Effector memory CD8-positive, alpha-beta T cell (primary cell): ENCODE measurements around the gene ZC3H8.
A peak's percentile ranks its signal among the peaks of the same experiment; 100 is the strongest.

Experiments
- ATAC-seq: fragments of 150-1000 bp; cut with Tn5 transposase; replicated peaks from 2 replicates; pipeline ENCODE4 v1.10.0; 2021; ENCODE audit warnings: mild to moderate bottlenecking, moderate library complexity
- DNase-seq, 3 experiments: peaks; one replicate each; pipeline ENCODE4 v3.0.0; 2021
- H3K27ac Mint-ChIP-seq, 2 donors: one replicate each; pipeline ENCODE4 v1.8.0; 2022; ENCODE audit warnings: mild to moderate bottlenecking in 2 of 2, mixed read lengths in 2 of 2, moderate library complexity in 2 of 2
- H3K27me3 Mint-ChIP-seq, 2 donors: one replicate each; pipeline ENCODE4 v1.8.0; 2022; ENCODE audit warnings: mixed read lengths in 2 of 2
- H3K36me3 Mint-ChIP-seq: one replicate; pipeline ENCODE4 v1.8.0; 2022; ENCODE audit warnings: mild to moderate bottlenecking, moderate library complexity, mixed read lengths; ENCODE audit not compliant: insufficient read depth
- H3K4me1 Mint-ChIP-seq, 2 donors: one replicate each; pipeline ENCODE4 v1.8.0; 2022; ENCODE audit warnings: low read depth in 2 of 2, mixed read lengths in 2 of 2
- H3K4me3 Mint-ChIP-seq, 2 donors: one replicate each; pipeline ENCODE4 v1.8.0; 2022; ENCODE audit warnings: mild to moderate bottlenecking in 2 of 2, mixed read lengths in 2 of 2, moderate library complexity in 2 of 2
- H3K9me3 Mint-ChIP-seq, 2 donors: one replicate each; pipeline ENCODE4 v1.8.0; 2022; ENCODE audit warnings: mixed read lengths in 2 of 2

Gene ZC3H8

GRCh38 chr2:112276954-112277353 lies 22.1 kb upstream of the ZC3H8 start:
- no peak for DNase-seq
- Mint-ChIP-seq H3K4me1 (peaks cover 11 to 17% of the 10 kb centered on the region in 2 donors), H3K9me3 (no peaks in the 10 kb centered on the region), H3K27ac (peak overlapping the region; percentile 99), H3K27me3 (no peaks in the 10 kb centered on the region), H3K36me3 (peaks cover 12% of the 10 kb centered on the region), H3K4me3 (peak overlapping the region; percentile 90 to 91)
- no peak for ATAC-seq

GRCh38 chr2:112275887-112276773 lies 21.3 kb upstream of the ZC3H8 start:
- Mint-ChIP-seq H3K4me1 (peaks cover 5 to 13% of the 10 kb centered on the region in 2 donors), H3K27me3 (no peaks in the 10 kb centered on the region), H3K4me3 (peak overlapping the region; percentile 90 to 91), H3K9me3 (no peaks in the 10 kb centered on the region), H3K36me3 (peaks cover 12% of the 10 kb centered on the region), H3K27ac (peak overlapping the region; percentile 99)
- DNase-seq (peak; percentile 73 to 77 (median 74)), ATAC-seq (peak; percentile 65)

DNA sequence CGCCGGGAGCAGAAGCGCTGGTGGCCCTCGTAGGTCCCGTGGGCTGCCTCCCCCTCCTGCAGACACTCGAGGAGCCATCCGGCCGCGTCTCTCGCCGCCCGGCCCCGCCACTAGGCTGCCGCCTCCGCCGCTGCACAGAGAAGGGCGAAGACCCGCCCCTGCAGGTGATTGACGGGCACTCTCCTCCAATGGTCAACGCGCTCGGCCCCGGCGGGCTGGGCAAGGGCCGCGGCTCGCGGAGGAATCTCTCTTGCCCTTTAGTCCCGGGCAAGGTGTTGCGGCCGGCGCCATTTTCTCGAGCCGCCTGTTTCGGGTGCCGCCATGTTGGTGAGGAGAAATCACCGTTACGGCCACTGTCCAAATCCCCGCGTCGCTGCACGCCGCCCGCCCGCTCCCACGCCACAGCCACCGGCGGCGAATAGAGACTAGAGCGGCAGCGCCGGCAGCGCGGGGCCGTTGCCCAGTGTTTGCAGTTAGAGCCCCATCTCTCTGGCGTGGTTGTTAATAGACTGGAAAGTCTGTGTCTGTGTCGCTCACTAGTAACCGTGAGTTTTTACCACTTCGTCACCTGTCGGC lies 20.6 kb upstream of the ZC3H8 start, which contains the start of gene ZC3H6:
Gene ZC3H6, plus strand, starts transcription at position 287 of the 576 bp plus-strand sequence. CDS start 398 bp downstream, outside the sequence.
- ATAC-seq = peak; percentile 90
- Mint-ChIP-seq H3K27me3 (no peaks in the 10 kb centered on the region), H3K27ac (peak within 1 kb of the TSS; percentile 99), H3K4me3 (peak within 1 kb of the TSS; percentile 90 to 91), H3K36me3 (peaks cover 12% of the 10 kb centered on the region), H3K4me1 (peaks cover 0 to 6% of the 10 kb centered on the region in 2 donors), H3K9me3 (no peaks in the 10 kb centered on the region)
- DNase-seq = peak; percentile 100

DNA sequence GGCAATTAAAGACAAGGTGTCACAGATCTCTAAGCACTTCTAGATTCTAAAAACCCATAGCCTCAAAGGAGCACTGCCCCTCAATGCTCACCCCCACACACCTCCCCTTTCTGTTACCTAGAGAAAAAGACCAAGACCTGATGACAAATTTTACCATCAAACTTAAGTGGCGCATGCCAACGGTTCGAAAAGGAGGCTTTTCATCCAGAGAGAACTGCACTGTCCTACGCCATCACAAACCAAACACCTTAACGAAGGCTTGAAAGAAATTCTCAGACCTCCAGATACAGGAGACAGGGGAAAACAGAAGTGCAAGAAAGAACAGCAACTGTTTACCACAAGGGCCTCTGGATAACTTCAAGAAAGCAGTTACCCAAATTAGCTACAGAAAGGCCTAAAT lies 18.5 kb upstream of the ZC3H8 start:
- Mint-ChIP-seq H3K27ac (no peak overlapping the region), H3K36me3 (peaks cover 12% of the 10 kb centered on the region), H3K9me3 (peaks cover 0 to 3% of the 10 kb centered on the region in 2 donors), H3K4me1 (peaks cover 0 to 6% of the 10 kb centered on the region in 2 donors), H3K27me3 (no peaks in the 10 kb centered on the region), H3K4me3 (no peak overlapping the region)
- no peak for DNase-seq
- ATAC-seq = no peak

DNA sequence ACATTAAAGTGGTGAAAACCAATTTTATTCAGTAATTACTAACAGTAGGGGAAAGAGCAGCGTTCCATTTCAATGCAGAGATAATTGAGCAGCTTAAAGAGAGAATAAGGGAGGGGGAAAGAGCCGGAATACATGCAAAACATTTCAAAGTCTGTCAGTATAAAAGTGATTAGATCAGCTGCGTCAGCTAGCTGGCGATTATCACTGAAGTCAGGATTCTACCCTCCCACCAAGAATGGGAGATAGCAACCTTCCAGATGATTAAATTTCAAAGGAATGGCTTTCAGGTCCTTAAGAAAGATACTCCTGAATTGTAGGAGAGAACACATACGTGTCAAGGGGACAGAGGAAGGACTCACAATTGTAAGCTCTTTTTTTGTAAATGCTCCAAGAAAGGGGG lies 17.8 kb upstream of the ZC3H8 start:
- Mint-ChIP-seq H3K36me3 (peaks cover 12% of the 10 kb centered on the region), H3K4me1 (peaks cover 0 to 6% of the 10 kb centered on the region in 2 donors), H3K27ac (no peak overlapping the region), H3K27me3 (no peaks in the 10 kb centered on the region), H3K9me3 (peaks cover 0 to 3% of the 10 kb centered on the region in 2 donors), H3K4me3 (no peak overlapping the region)
- no peak for DNase-seq
- ATAC-seq = no peak

- Mint-ChIP-seq H3K9me3 (peaks cover 0 to 3% of the 10 kb centered on the region in 2 donors), H3K36me3 (no peaks in the 10 kb centered on the region), H3K27me3 (no peaks in the 10 kb centered on the region), H3K4me1 (no peaks in the 10 kb centered on the region), H3K27ac (no peak overlapping the region), H3K4me3 (no peak overlapping the region)
- ATAC-seq (no peak), DNase-seq (no peak)
These were observed 13.7 kb upstream of the ZC3H8 start for GRCh38 chr2:112268547-112268946.

DNA sequence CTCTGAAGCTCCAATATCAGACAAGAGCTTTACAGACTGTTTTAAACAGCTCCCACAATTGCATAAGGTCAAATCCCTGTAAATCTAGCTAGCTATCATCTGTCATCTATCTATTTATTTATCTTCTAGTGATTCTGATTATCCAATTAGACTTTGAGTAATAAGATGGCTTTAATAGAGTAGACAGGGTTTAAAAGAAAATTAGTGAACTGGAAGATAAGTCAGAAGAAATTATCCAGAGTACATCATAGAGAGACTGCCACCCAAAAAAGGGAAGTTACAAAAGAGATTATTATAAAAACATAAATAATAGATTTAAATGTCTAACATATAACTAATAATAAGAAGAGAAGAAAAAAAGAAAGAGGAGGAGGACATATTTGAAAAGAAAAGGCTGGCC lies 8.0 kb upstream of the ZC3H8 start:
- H3K27ac Mint-ChIP-seq = no peak overlapping the region
- DNase-seq (no peak), ATAC-seq (no peak)
- H3K27me3 Mint-ChIP-seq = peaks cover 8 to 19% of the 10 kb centered on the region in 2 donors
- no peak overlapping the region for H3K4me3 Mint-ChIP-seq
- peaks cover 0 to 7% of the 10 kb centered on the region in 2 donors for H3K9me3 Mint-ChIP-seq
- H3K4me1 Mint-ChIP-seq = peaks cover 5 to 7% of the 10 kb centered on the region in 2 donors
- H3K36me3 Mint-ChIP-seq = peaks cover 4% of the 10 kb centered on the region

DNA sequence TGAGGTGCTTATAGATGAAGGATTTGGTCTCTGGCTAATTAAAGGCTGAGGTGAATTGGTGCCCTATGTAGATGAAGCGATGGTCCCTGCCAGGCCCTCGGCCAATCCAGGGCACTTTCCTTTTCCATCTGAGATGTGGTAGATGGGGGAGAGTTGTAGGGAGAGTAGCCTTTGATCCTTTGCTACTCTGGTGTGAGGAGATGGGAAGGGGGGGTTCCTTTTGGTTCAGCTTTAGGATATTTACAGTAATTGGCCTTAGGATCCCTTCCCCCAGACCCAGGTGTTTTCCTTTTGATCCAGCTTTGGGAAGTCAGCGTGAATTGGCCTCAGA lies 5.4 kb upstream of the ZC3H8 start:
- Mint-ChIP-seq H3K27me3 (peaks cover 8 to 19% of the 10 kb centered on the region in 2 donors), H3K4me3 (no peak overlapping the region), H3K27ac (no peak overlapping the region), H3K4me1 (peaks cover 5 to 7% of the 10 kb centered on the region in 2 donors), H3K36me3 (peaks cover 6% of the 10 kb centered on the region), H3K9me3 (peaks cover 0 to 7% of the 10 kb centered on the region in 2 donors)
- ATAC-seq (no peak), DNase-seq (no peak)

DNA sequence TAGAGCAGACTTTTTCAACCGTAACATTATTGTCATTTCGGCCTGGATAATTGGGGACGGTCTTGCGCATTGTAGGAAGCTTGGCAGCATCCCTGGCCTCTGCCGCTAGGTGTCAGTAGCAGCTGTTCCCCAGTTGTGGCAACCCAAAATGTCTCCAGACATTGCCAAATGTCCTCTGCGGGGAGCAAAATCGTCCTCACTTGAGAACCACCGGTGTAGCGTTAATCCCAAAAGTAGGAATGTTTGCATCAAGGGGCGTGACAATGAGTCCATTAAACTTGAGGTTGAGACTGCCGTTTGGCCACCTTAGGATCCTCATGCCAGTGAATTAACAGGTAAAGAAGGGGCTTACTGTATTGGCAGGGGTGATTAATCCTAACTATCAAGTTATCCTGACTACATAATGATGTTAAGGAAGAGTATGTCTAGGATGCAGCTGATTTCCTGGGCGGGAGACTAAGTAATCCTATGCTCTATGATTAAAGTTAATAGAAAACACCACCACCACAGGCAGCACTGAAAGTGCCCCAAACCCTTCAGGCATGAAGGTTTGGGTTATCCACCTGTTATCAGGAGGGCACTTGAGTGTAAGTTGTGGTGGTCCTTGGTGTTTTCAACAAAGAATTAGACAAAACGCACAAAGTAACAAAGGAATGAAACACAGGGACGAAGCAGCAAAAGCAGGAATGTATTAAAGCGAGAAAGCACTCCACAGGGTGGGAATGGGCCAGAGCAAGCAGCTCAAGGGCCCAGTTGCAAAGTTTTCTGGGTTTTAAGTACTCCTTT lies 4.9 kb upstream of the ZC3H8 start:
- Mint-ChIP-seq H3K4me3 (peak overlapping the region; percentile 52 to 74), H3K36me3 (peaks cover 10% of the 10 kb centered on the region), H3K27me3 (peaks cover 8 to 19% of the 10 kb centered on the region in 2 donors), H3K27ac (peak overlapping the region; percentile 2 to 84), H3K9me3 (peaks cover 0 to 7% of the 10 kb centered on the region in 2 donors), H3K4me1 (peaks cover 5 to 7% of the 10 kb centered on the region in 2 donors)
- ATAC-seq (peak; percentile 47), DNase-seq (peak; percentile 81 to 85 (median 83))

GRCh38 chr2:112257575-112257974 lies 2.7 kb upstream of the ZC3H8 start:
- Mint-ChIP-seq H3K36me3 (peaks cover 12% of the 10 kb centered on the region), H3K9me3 (peaks cover 0 to under 1% of the 10 kb centered on the region in 2 donors), H3K4me1 (peaks cover 9 to 18% of the 10 kb centered on the region in 2 donors), H3K27me3 (peaks cover under 1 to 9% of the 10 kb centered on the region in 2 donors), H3K27ac (no peak overlapping the region), H3K4me3 (no peak overlapping the region)
- no peak for DNase-seq
- no peak for ATAC-seq

DNA sequence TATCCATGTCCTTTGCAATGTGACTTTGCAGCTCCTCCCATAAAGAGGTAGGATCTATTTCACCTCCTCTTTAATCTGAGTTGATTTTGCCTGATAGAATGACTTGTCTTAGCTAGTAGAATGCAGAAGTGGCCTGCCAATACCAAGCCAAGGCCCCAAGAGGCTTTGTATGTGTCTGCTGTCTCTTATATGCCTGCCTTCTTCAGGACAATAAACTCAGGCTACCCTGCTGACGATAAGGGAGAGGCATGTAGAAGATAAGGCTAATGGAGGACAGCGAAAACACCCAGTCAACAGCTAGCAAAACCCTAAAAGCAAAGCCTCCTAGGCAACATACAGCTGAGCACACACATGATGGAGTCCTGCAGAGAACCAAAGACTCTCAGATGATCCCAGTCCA lies 1.8 kb upstream of the ZC3H8 start:
- DNase-seq = no peak
- H3K4me3 Mint-ChIP-seq = no peak overlapping the region
- no peak overlapping the region for H3K27ac Mint-ChIP-seq
- peaks cover 9 to 18% of the 10 kb centered on the region in 2 donors for H3K4me1 Mint-ChIP-seq
- H3K27me3 Mint-ChIP-seq = peaks cover 0 to 6% of the 10 kb centered on the region in 2 donors
- ATAC-seq = no peak
- H3K9me3 Mint-ChIP-seq = no peaks in the 10 kb centered on the region
- H3K36me3 Mint-ChIP-seq = peaks cover 9% of the 10 kb centered on the region

GRCh38 chr2:112255875-112256274 lies 1.0 kb upstream of the ZC3H8 start:
- peak overlapping the region in 1 of 2 donors; percentile 78 for H3K4me3 Mint-ChIP-seq
- no peak overlapping the region for H3K27ac Mint-ChIP-seq
- ATAC-seq = no peak
- no peaks in the 10 kb centered on the region for H3K9me3 Mint-ChIP-seq
- peaks cover 0 to 6% of the 10 kb centered on the region in 2 donors for H3K27me3 Mint-ChIP-seq
- H3K36me3 Mint-ChIP-seq = peaks cover 9% of the 10 kb centered on the region
- no peak for DNase-seq
- H3K4me1 Mint-ChIP-seq = peaks cover 9 to 18% of the 10 kb centered on the region in 2 donors

GRCh38 chr2:112253261-112253815 lies 1.5 kb downstream of the ZC3H8 start:
- Mint-ChIP-seq H3K27me3 (no peaks in the 10 kb centered on the region), H3K27ac (no peak overlapping the region), H3K4me1 (peaks cover 4 to 11% of the 10 kb centered on the region in 2 donors), H3K4me3 (peak overlapping the region in 1 of 2 donors; percentile 82), H3K9me3 (no peaks in the 10 kb centered on the region), H3K36me3 (peaks cover 13% of the 10 kb centered on the region)
- ATAC-seq (no peak), DNase-seq (no peak)
